Activated CD4-positive, alpha-beta T cell treated with anti-CD3 and anti-CD28 coated beads, Interleukin-2, amount 50 U/mL, for 24 hours (primary cell): ENCODE data around the gene CEP131.

ENCODE experiments used
- DNase-seq, 2 donors: peaks; one replicate each; pipeline ENCODE4 v3.0.0-alpha.2; 2020; ENCODE audit warnings: low read depth in 1 of 2, low spot score in 1 of 2

Gene CEP131

GRCh38 chr17:81169870-81170309, 52.9 kb downstream of the CEP131 start:
- DNase-seq: no peak

GRCh38 chr17:81167638-81168037, 55.1 kb downstream of the CEP131 start:
- no peak for DNase-seq

GRCh38 chr17:81167194-81167524, 55.6 kb downstream of the CEP131 start:
- no peak for DNase-seq

GRCh38 chr17:81166033-81166492, 56.7 kb downstream of the CEP131 start, which contains the start of gene AATK:
AATK (minus strand) TSS chr17:81166221; CDS start chr17:81165992, 229 bp downstream.
- DNase-seq: no peak

DNA sequence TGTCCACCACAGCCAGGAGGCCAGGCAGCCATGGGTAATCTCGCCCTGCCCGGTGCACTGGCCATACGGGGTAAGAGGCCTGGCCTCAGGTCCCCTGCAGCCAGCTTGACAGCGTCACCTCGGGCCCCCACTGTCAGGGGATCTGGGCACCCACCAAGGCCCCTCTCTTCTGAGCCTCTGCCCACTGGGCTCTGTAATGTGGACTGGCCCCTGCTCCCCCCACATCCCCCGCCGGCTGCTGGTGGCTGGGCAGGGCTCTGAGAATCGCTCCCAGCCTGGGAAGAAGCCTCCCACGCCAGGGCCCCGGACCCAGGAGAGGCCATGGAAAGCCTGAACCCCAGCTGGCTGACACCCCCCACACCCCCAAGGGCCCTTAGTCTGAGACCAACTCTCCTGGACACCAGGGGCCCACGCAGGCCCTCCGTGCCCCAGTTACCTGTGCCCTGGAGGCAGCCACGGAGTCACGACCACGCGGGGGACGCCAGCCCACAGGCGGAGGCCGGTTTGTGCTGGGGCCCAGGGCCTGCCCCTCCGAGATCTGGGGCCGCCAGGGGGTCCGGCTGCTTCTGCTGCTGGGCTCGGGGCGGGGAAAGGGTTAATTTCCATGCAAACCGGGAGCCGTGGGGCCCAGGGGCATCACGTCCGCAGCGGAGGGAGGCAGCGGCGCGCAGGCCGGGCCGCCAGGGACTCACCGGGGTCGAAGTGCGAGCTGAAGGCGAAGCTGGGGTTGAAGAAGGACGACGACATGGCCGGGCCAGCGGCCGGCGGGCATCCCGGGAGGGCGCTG, 57.3 kb downstream of the CEP131 start, which contains the start of gene PVALEF:
Gene PVALEF, plus strand, starts transcription at position 262 of the 787 bp plus-strand sequence. CDS start 15,720 bp downstream, outside the sequence.
- no peak for DNase-seq

- no peak for DNase-seq
Observed at GRCh38 chr17:81164371-81165245, 58.2 kb downstream of the CEP131 start.

- no peak for DNase-seq
Observed at GRCh38 chr17:81163703-81164370, 58.9 kb downstream of the CEP131 start.

DNA sequence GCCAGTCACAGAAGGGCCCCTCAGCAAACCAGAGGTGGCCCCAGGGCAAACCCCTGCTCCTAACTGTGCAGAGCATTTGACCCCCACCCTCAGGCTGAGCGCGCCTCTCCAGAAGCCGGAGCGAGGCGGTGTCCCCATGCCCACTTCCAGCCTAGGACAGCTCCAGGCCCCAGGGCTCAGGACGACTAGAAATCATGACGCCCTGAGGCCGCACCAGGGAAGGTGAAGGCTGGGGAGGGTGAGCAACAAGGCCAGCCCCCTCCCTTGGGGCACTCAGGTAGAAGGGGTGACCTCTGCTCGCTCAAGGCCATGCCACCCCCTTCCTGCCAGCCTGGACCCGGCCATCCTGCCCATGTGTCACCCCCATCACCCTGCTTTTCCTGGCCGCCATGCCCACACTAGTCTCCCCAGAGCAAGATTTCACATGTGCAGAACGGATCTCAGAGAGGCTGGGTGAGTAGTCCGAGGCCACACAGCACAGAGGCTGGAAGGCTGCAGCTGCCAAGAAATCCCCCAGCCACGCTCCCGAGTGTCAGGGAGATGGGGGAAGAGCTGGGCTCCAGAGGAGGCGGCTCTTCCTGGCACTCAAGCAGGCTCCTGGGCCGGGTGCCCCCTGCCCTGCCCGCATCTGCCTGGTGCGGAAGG, 59.6 kb downstream of the CEP131 start:
- no peak for DNase-seq

DNA sequence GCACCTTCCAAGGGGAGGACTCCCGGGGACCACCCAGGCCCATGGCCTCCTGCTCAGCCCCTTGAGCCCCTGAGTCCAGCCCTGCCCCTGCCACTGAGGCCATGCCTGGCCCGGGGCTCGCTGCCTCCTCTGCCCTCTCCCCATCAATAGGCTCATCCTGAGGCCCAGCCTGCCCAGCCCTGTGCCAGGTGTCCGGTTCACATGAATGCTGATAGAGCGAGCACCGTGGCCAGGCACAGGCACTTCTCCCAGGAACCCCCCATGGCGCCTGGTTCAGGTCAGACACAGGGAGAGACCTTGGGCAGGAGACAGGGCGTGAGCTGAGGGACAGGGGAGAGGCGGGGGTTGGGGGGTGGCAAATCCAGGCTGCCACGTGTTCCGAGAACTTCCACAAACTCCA, 60.3 kb downstream of the CEP131 start:
- DNase-seq: no peak

DNA sequence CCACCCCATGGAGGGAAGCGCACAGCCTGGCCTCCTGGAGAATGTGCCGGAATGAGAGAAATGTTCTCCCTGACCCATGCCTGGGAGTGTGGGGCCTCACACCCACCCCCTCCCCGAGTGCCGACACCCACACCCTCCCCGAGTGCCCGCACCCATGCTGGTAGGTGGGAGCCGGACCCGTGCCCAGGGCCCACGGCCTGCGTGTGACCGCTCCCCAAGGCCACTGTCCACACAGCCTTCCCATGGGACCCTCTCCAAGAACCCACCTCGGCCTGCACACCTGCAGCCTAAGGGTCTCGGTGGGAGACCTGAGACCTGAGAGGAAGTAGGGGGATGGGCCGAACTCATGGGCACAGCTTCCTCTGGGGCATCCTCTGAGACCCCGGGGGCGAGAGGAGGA, 60.8 kb downstream of the CEP131 start:
- DNase-seq: no peak

DNA sequence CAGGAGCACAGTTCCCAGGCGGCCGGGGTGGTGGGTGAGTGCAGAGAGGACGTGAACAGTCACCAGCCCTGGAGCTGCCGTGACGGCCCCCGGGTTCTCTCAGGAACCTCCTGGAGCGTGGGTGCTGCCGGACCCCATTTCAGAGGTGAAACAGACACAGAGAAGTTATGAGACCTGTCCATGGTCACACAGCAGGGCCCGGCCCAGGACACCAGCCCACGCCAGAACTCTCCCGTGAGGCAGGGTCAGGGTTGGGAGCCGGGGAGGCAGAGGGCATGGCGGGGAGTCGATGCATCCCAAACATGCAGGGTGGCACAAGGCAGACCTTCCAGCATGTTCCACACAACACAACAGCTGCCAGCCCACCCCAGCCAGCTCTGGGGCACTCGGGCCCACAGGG, 61.2 kb downstream of the CEP131 start:
- no peak for DNase-seq

DNA sequence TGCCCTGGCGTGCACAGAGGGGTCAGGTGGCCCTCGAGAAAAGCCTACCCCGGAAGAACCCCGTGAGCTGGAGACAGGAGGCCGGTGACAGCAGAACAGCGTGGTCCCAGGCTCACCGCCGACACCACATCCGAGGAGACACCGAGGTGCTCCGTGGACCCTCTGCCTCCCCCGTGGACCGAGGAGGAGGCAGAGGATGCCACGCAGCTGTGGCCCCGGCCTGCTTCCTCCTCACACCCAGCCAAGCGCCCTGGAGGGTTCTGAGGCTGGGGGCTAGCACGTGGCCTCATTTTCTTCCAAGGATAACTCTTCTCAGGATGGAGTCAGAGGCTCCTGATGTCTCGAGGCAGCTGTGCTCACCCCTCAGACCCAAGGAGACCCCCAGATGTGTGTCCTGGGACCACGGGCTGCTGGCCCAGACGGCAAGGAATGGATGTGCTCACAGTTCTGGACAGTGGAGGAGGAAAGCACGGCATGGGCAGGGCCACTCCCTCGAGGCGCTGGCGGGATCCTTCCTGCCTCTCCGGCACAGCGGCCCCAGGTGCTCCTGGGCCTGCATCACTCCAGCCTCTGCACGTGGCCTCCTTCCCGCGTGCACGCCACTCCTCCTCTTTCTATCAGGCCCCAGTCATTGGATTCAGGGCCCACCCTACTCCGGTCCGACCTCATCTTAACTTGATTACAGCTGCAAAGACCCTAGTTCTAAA, 61.9 kb downstream of the CEP131 start:
- no peak for DNase-seq

- DNase-seq: no peak
Observed at GRCh38 chr17:81160306-81160705, 62.5 kb downstream of the CEP131 start.

DNA sequence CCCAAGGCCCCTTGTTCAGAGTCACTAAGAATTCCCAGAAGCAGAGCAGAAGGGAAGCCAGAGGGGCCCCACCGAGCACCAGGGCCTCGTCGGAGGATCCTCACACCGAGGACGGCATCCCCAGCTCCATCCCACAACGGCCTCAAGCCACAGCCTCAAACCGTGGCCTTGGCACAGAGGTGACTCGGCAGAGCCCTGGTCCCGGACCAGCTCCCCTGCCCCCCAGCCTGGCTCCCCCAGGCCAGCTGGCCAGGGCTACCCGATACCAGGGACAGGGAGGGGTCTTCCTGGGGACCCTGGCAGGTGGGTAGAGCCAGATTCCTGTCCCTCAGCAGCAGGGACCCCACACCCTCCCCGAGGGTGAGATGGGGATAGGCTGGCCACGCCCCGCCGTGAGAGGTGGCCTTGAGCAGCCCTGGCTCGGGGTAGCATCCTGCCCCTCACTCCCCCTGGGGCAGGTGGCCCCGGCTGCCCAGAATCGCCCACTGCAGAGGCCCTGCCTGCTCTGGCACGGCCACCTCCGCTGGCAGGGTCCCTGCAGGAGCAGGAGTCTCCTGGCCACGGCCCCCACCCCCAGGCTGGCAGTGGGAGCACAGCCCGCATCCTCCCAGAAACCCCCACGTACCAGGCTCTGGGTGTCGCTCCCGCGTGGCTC, 63.0 kb downstream of the CEP131 start:
- DNase-seq: no peak

GRCh38 chr17:81158688-81159590, 63.8 kb downstream of the CEP131 start:
- no peak for DNase-seq

GRCh38 chr17:81157848-81158687, 64.7 kb downstream of the CEP131 start:
- no peak for DNase-seq

GRCh38 chr17:81156866-81157805, 65.6 kb downstream of the CEP131 start:
- no peak for DNase-seq
